ENCODE results near the gene PRUNE2. TPM values are rescaled to one million over a fixed set of nuclear protein-coding genes. Genes with fewer than 3 reads are reported as not detected.

PRUNE2 gene
- total and polyA plus RNA-seq, 5 donors: 11.7 to 49.1 (median 41.5) TPM

GRCh38 chr9:76818271-76818670 is 87.6 kb downstream of the PRUNE2 start:
- no peak overlapping the region for H3K27ac ChIP-seq (ENCODE audit: low read length)
- intact Hi-C loops (cut with DNase I): loop anchor here in 2 of 4 donors (10.0 kb wide), 2 partner anchors 187 to 337 kb away; no protein-coding TSS in a partner anchor
- no peaks in the 10 kb centered on the region for H3K27me3 ChIP-seq (ENCODE audit: control insufficient read depth, insufficient read depth)
- DNase-seq: peak; percentile 71 to 84 (median 75)
- WGBS: 41% methylated on average over 4 of the region's 4 CpGs
- H3K9me3 ChIP-seq (ENCODE audit: control insufficient read depth, low read length): no peaks in the 10 kb centered on the region
- no peak overlapping the region for H3K4me3 ChIP-seq (ENCODE audit: low read length)
- H3K4me1 ChIP-seq (ENCODE audit: control insufficient read depth, insufficient read depth, low read length): no peaks in the 10 kb centered on the region
- peak; percentile 98 to 100 for ATAC-seq

GRCh38 chr9:76817489-76817888 is 88.4 kb downstream of the PRUNE2 start:
- intact Hi-C loops (cut with DNase I): loop anchor here in 2 of 4 donors (10.0 kb wide), 2 partner anchors 187 to 337 kb away; no protein-coding TSS in a partner anchor
- H3K4me1 ChIP-seq (ENCODE audit: control insufficient read depth, insufficient read depth, low read length): no peaks in the 10 kb centered on the region
- 88% methylated on average over 1 of the region's 1 CpG for WGBS
- H3K9me3 ChIP-seq (ENCODE audit: control insufficient read depth, low read length): no peaks in the 10 kb centered on the region
- ATAC-seq (no peak), DNase-seq (no peak)
- no peaks in the 10 kb centered on the region for H3K27me3 ChIP-seq (ENCODE audit: control insufficient read depth, insufficient read depth)
- no peak overlapping the region for H3K4me3 ChIP-seq (ENCODE audit: low read length)
- H3K27ac ChIP-seq (ENCODE audit: low read length): no peak overlapping the region

GRCh38 chr9:76812591-76812990 is 93.3 kb downstream of the PRUNE2 start:
- no peaks in the 10 kb centered on the region for H3K4me1 ChIP-seq (ENCODE audit: control insufficient read depth, insufficient read depth, low read length)
- no peak for DNase-seq
- ATAC-seq: no peak
- intact Hi-C loops (cut with DNase I): loop anchor here (5.0 to 10.0 kb wide), 6 partner anchors 185 to 342 kb away; no protein-coding TSS in a partner anchor
- no peaks in the 10 kb centered on the region for H3K9me3 ChIP-seq (ENCODE audit: control insufficient read depth, low read length)
- WGBS: 75% methylated on average over 6 of the region's 6 CpGs
- H3K27ac ChIP-seq (ENCODE audit: low read length): no peak overlapping the region
- no peak overlapping the region for H3K4me3 ChIP-seq (ENCODE audit: low read length)
- no peaks in the 10 kb centered on the region for H3K27me3 ChIP-seq (ENCODE audit: control insufficient read depth, insufficient read depth)

GRCh38 chr9:76810377-76810957 is 95.4 kb downstream of the PRUNE2 start:
- Histone ChIP-seq H3K27ac (ENCODE audit: low read length) (no peak overlapping the region), H3K27me3 (ENCODE audit: control insufficient read depth, insufficient read depth) (no peaks in the 10 kb centered on the region), H3K9me3 (ENCODE audit: control insufficient read depth, low read length) (no peaks in the 10 kb centered on the region), H3K4me1 (ENCODE audit: control insufficient read depth, insufficient read depth, low read length) (no peaks in the 10 kb centered on the region), H3K4me3 (ENCODE audit: low read length) (no peak overlapping the region)
- intact Hi-C loops (cut with DNase I): loop anchor here (2.0 to 10.0 kb wide), 7 partner anchors 186 to 344 kb away; no protein-coding TSS in a partner anchor
- ATAC-seq (peak; percentile 77 to 80), DNase-seq (peak in 1 of 3 donors; percentile 23)
- 29% methylated on average over 2 of the region's 2 CpGs for WGBS

GRCh38 chr9:76808636-76809035 is 97.3 kb downstream of the PRUNE2 start:
- Histone ChIP-seq H3K27ac (ENCODE audit: low read length) (no peak overlapping the region), H3K4me1 (ENCODE audit: control insufficient read depth, insufficient read depth, low read length) (no peaks in the 10 kb centered on the region), H3K9me3 (ENCODE audit: control insufficient read depth, low read length) (no peaks in the 10 kb centered on the region), H3K27me3 (ENCODE audit: control insufficient read depth, insufficient read depth) (no peaks in the 10 kb centered on the region), H3K4me3 (ENCODE audit: low read length) (no peak overlapping the region)
- intact Hi-C loops (cut with DNase I): loop anchor here in 1 of 4 donors (5.0 kb wide), 1 partner anchor 179 kb away; no protein-coding TSS in a partner anchor
- no peak for DNase-seq
- 44% methylated on average over 5 of the region's 5 CpGs for WGBS
- no peak for ATAC-seq

- intact Hi-C loops (cut with DNase I): no loop called here
- ATAC-seq: no peak
- DNase-seq: no peak
- no peaks in the 10 kb centered on the region for H3K27me3 ChIP-seq (ENCODE audit: control insufficient read depth, insufficient read depth)
- WGBS: 69% methylated on average over 7 of the region's 7 CpGs
- no peaks in the 10 kb centered on the region for H3K9me3 ChIP-seq (ENCODE audit: control insufficient read depth, low read length)
- H3K27ac ChIP-seq (ENCODE audit: low read length): no peak overlapping the region
- no peaks in the 10 kb centered on the region for H3K4me1 ChIP-seq (ENCODE audit: control insufficient read depth, insufficient read depth, low read length)
- H3K4me3 ChIP-seq (ENCODE audit: low read length): no peak overlapping the region
Observed at GRCh38 chr9:76803762-76804161, 102.2 kb downstream of the PRUNE2 start.

GRCh38 chr9:76803083-76803482 is 102.8 kb downstream of the PRUNE2 start:
- H3K27me3 ChIP-seq (ENCODE audit: control insufficient read depth, insufficient read depth): no peaks in the 10 kb centered on the region
- intact Hi-C loops (cut with DNase I): no loop called here
- no peaks in the 10 kb centered on the region for H3K9me3 ChIP-seq (ENCODE audit: control insufficient read depth, low read length)
- no peak overlapping the region for H3K27ac ChIP-seq (ENCODE audit: low read length)
- 33% methylated on average over 2 of the region's 2 CpGs for WGBS
- DNase-seq: no peak
- no peaks in the 10 kb centered on the region for H3K4me1 ChIP-seq (ENCODE audit: control insufficient read depth, insufficient read depth, low read length)
- ATAC-seq: no peak
- no peak overlapping the region for H3K4me3 ChIP-seq (ENCODE audit: low read length)

- DNase-seq: no peak
- Histone ChIP-seq H3K27ac (ENCODE audit: low read length) (no peak overlapping the region), H3K9me3 (ENCODE audit: control insufficient read depth, low read length) (no peaks in the 10 kb centered on the region), H3K4me1 (ENCODE audit: control insufficient read depth, insufficient read depth, low read length) (no peaks in the 10 kb centered on the region), H3K4me3 (ENCODE audit: low read length) (no peak overlapping the region), H3K27me3 (ENCODE audit: control insufficient read depth, insufficient read depth) (no peaks in the 10 kb centered on the region)
- no peak for ATAC-seq
- intact Hi-C loops (cut with DNase I): no loop called here
- WGBS: 73% methylated on average over 1 of the region's 1 CpG
Observed at GRCh38 chr9:76800901-76801300, 105.0 kb downstream of the PRUNE2 start.

- H3K9me3 ChIP-seq (ENCODE audit: control insufficient read depth, low read length): no peaks in the 10 kb centered on the region
- H3K4me1 ChIP-seq (ENCODE audit: control insufficient read depth, insufficient read depth, low read length): no peaks in the 10 kb centered on the region
- no peak overlapping the region for H3K4me3 ChIP-seq (ENCODE audit: low read length)
- H3K27ac ChIP-seq (ENCODE audit: low read length): no peak overlapping the region
- 94% methylated on average over 1 of the region's 1 CpG for WGBS
- ATAC-seq: no peak
- no peaks in the 10 kb centered on the region for H3K27me3 ChIP-seq (ENCODE audit: control insufficient read depth, insufficient read depth)
- DNase-seq: no peak
- intact Hi-C loops (cut with DNase I): no loop called here
Observed at GRCh38 chr9:76799473-76799872, 106.4 kb downstream of the PRUNE2 start.

GRCh38 chr9:76798527-76798926 is 107.4 kb downstream of the PRUNE2 start:
- H3K4me3 ChIP-seq (ENCODE audit: low read length): no peak overlapping the region
- 75% methylated on average over 2 of the region's 2 CpGs for WGBS
- DNase-seq: no peak
- ATAC-seq: no peak
- no peaks in the 10 kb centered on the region for H3K27me3 ChIP-seq (ENCODE audit: control insufficient read depth, insufficient read depth)
- no peaks in the 10 kb centered on the region for H3K9me3 ChIP-seq (ENCODE audit: control insufficient read depth, low read length)
- no peaks in the 10 kb centered on the region for H3K4me1 ChIP-seq (ENCODE audit: control insufficient read depth, insufficient read depth, low read length)
- intact Hi-C loops (cut with DNase I): no loop called here
- no peak overlapping the region for H3K27ac ChIP-seq (ENCODE audit: low read length)

- Histone ChIP-seq H3K27me3 (ENCODE audit: control insufficient read depth, insufficient read depth) (no peaks in the 10 kb centered on the region), H3K4me1 (ENCODE audit: control insufficient read depth, insufficient read depth, low read length) (no peaks in the 10 kb centered on the region), H3K4me3 (ENCODE audit: low read length) (no peak overlapping the region), H3K9me3 (ENCODE audit: control insufficient read depth, low read length) (no peaks in the 10 kb centered on the region), H3K27ac (ENCODE audit: low read length) (no peak overlapping the region)
- ATAC-seq (no peak), DNase-seq (no peak)
- intact Hi-C loops (cut with DNase I): no loop called here
- 76% methylated on average over 5 of the region's 5 CpGs for WGBS
Observed at GRCh38 chr9:76796296-76796695, 109.6 kb downstream of the PRUNE2 start.
